GM18867 (cell line): Measurements from ENCODE around the gene C16orf86.

Experiments used
- ATAC-seq: cut with Tn5 transposase; IDR thresholded peaks from one replicate; pipeline ENCODE4 v1.9.1; 2021; ENCODE audit warnings: mild to moderate bottlenecking, moderate library complexity; ENCODE audit not compliant: unreplicated experiment

Gene C16orf86

DNA sequence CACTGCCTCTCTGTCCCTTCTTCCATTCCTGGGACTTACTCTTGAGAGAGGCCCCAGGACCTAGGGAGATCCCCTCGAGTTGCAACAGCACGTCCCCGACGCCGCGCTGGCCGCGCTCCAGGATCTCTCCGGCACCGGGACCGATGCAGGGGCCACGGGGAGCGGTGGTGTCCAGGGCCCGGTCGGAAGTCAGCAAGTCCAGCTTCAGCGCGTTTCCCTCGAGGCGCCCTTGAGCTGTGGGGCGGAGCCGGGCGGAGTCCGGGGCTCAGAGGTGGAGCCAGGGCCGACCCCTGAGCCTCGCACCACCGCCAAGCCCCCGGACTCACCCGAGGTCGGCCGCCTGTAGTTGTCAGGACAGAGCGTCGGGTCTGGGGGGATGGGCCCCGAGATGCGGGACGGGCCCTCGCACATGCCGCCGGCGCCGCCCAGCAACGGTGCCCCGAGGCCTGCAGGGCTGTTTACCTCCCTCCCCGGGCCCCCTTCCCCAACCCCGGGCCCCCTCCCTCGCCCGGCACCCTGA lies 522 bp upstream of the C16orf86 start:
- no peak for ATAC-seq

DNA sequence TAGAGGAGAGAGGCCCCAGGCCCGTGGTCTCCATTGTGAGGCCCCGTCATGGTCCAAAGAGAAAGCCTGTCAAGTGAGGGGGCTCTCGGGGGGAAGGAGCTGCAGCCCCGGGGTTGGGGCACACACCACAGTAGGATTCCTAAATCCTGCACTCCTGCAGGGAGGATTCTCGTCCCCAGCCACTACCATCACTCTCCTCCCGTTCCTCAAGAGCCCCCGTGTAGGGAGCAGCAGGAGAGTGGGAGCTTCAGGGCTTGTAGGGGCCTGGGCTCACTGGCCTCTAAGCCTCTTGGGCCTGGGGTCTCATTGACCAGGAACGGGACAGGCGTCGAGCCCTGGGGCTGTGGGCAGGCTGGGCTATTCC lies 821 bp downstream of the C16orf86 start:
- ATAC-seq: no peak

DNA sequence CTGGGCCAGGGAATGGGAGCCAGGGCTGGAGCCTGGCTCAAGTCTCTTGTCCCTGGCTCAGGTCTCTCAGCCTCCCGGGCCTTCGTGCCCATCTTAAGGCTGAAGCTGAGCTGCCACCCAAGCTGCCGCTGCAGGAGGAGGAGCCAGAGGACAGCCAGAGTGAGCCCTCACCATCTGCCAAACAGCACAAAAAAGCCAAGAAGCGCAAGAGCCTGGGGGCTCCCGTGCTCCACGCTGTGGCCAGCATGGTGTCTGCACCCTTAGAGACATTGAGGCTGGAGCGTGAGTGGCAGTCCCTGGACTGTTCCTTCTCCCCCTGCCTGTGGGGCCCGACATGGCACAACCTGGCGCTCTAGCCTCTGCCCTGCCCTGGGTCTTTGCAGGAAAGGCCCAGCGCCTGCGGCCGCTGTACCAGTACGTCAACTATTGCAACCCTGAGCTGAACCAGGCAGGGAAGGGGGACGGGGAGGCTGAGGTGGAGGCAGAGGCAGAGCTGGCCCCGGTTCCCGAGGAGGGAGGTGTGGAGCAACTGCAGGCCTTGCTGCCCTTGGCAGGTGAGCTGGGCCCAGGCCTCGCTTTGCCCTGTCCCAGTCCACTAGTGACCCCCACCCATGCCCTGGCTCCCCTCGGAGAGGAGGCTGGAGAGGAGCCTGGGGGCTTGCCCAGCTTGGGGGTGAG lies 1.3 kb downstream of the C16orf86 start:
- peak; percentile 62 for ATAC-seq

DNA sequence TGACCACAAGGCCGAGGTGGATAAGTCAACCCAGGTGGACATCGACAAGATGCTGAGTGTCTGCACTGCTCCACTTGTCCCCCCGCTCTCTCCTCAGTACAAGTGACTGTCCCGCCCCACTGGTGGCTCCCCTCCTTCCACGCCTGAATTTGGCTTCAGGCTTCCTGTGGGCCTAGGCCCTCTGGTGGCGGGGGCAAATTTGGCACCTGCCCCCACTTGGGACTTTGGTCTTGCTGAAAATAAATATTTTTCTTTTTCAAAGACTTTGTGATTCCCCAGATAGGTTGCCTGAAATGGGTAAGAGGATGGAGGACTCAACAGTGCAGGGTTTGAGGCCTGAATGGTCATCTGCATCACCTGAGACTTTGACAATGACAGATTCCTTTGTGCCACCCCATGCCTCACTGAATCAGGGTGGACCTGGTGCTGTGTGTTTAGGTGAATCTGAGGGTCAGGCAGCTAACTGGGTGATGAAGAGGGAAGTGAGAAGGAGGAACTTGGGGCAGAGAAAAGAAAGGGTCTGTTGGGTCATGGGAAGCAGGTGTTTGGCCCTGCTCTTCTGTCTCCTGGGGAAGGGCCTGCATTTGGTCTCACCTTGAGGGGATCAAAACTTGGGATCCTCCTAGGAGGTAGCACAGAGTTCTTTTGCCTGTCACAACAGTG lies 2.0 kb downstream of the C16orf86 start:
- no peak for ATAC-seq

DNA sequence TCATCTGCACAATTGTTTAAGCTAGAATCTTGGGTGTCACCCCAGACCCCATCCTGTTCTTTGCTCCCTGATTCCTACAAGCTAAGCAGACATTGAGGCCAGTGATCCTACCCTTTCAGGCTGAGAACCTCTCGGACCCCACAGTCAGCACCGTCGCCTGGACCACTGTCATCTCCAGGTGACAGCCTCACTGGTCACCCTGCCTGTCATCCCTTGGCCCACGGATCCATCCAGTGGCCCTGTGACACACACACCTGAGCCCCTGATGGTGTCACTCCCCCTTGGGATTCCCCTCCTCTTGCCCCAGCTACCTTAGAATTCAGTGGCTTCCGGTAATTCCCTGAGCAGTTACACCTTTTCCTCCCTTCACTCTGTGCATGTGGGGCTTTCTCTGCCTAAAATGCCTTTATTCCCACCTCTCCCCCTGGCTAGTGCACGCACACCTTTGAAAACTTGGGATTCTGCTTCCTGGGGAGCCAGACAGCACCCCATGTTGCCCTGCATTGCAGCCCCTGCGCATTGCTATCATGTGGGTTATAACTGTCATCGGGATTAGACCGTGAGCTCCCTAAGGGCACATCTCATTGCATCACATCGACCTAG lies 3.0 kb downstream of the C16orf86 start:
- no peak for ATAC-seq

DNA sequence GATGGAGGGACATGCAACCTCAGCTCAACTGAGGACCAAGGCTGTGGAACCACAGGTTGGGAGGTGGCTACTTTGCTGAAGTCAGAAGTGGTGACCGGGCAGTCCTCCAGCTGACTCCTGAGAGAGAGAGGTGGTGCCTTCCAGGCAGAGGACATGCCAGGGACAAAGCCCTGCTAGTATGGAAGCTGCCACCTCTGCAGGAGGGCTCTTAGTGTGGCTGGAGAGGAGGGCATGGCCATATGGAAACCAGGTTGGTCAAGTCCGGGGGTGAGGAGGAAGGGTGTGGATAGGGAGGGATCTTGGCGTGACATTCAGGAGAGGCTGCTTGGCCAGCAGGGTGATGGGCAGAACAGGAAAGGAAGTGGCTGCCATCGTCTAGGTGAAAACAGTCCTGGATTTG lies 5.7 kb downstream of the C16orf86 start:
- no peak for ATAC-seq

DNA sequence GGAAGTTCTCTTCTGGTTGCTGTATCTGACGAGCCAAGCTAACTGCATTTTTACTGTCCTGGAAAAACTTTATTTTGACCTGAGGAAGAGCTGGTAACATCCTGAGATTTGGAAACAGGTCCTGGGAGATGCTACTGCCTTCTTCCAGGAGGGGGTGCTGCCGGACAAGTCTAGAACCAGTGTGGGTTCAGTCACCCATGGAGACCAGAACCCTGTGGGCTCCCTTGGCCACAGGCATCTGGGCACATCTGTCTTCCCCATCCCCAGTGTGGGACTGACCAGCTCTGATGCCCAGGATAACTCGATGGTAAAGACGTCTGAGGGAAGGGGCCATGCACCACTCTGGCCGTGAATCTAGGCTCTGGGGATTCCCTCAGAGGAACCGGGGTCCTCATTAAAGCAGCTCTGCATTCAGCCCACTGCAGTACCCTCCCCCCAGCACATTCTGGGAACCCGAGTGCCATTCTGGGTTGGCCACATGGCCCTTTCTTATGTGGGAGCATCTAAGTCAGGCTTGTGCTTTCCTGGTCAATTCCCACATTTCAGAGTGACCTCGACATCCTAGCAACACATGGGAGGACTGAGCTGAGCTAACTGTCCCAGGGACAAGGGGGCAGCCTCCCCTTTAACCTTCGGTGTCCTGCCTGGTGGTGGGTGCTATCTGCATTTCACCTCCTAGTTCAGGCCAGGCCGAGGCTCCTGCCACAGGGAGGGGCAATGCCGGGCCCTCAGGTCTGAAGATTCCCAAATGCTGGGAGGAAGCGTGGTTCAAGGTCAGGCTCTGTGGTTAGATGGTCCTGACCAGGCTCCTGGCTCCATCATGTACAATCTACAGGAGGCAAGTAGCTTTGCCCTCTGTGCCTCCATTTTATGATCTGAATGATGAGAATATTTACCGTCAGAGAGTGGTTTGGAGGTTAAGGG lies 6.4 kb downstream of the C16orf86 start:
- no peak for ATAC-seq

DNA sequence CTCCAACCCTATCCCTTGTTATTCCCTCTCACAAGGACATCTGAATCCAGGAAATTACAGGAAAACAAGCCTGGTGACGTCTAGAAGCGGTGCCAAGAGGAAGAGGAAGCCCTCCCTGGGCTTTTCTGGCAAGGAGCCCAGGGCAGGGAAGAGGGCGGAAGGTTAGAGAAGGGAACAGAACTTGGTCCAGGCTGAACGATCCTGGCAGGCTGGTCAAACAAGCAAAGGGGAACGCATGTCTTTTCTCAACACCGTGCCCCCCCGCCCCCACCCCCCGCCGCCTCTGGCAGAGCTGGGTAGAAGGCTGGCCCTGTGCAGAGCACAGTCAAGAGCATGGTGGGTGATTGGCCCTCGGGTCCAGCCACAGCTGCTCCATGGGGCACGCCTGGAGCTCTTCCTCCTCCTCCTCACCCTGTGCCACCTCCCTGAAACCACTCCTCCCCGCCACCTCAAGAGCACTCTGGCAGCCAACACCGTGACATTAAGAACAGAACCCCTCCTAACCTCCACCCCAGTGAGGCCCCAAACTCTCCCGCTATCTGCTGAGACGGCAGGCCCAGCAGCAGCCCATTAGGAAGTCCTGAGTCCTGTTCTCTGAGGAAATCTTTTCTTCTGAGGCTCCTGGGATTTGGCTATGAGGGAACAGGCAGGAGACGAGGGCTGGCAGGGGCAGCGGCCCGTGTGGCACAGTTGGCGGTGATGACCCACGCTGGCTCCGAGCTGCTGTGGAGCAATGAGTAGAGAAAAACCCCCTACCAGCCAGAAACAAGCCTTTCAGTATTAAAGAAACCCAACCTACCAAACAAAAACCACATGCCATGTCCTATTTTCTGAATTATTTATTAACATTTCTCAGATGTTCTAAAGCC lies 7.3 kb downstream of the C16orf86 start:
- ATAC-seq: no peak

DNA sequence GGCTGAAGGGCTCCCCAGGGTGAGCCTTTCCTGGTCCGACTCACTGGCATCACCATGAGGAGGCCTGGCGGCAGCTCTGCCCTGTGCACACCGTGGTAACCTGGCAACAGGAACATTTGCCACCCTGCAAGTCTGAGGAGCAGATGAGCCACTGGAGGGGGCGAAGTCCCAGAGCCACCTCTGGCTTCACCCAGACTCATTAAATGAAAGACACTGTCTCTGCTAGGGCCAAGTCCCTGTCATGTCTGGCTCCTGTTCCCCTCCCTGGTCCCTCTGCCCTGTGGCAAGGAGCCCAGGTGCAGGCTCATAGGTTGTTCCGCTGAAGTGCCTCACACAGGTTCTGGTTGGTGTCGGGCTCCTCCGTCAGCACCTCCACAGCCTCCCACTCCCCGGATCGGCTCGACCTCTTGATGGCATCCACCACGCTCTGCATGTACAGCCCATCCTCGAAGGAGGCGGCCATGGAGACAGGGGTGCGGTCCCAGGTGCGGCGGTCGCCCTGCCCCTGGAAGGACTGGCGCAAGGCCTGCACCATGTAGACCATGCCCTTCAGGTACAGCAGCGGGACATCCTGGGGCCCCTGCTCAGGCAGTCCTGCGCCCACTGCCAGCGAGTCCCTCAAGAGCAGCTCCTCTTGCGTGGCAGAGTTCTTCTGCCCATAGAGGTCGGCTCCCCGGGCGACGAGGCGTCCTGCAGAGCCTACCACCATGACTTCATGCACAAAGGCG lies 8.4 kb downstream of the C16orf86 start:
- ATAC-seq: no peak

DNA sequence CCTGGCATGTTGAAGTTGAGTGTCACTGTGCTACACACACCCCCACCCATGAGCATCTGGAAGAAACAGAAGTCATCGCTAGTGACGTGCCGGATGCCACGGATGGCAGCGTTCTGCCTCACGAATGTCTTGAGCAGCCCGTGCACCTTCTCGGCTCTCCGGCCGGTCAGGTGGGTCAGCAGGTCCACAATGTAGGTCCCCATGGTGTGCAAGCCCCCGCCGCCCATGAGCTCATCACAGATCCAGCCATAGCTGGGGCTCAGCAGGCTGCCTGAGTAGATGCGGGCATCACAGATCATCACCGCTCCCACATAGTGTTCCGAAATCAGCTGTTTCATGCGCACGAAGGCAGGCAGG lies 8.9 kb downstream of the C16orf86 start:
- no peak for ATAC-seq

DNA sequence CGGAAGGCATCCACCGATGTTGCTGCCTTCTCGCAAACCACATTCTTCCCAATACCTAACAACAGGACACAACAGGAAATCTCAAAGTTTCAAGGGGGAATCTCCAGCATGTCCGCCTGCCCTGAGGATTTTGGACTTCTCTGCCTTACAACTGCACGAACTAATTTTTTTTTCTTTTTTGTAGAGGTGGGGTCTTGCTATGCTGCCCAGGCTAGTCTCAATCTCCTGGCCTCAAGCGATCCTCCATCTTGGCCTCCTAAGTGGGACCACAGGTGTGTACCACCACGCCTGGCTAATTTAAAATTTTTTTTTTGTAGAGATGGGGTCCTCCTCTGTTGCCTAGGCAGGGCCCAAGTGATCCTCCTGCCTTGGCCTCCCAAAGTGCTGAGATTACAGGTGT lies 9.4 kb downstream of the C16orf86 start:
- no peak for ATAC-seq

DNA sequence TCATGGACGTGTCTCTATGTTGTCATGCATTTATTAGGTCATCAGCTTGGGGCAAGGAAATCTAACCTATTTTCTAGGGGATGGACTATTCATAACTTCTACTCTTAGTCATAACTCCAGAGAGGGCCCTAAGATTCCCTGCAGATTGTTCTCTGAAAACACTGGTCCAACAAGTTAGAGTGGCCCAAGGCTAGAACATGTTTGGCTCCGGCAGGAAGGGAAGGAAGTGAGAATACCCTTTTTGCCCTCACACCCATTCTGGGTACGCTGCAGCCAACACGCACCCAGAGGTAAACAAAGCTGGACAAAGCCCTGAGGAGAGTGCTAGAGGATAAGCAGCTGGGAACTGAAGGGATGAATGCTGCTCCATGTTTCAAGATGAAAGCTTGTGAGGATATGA lies 9.9 kb downstream of the C16orf86 start:
- no peak for ATAC-seq

DNA sequence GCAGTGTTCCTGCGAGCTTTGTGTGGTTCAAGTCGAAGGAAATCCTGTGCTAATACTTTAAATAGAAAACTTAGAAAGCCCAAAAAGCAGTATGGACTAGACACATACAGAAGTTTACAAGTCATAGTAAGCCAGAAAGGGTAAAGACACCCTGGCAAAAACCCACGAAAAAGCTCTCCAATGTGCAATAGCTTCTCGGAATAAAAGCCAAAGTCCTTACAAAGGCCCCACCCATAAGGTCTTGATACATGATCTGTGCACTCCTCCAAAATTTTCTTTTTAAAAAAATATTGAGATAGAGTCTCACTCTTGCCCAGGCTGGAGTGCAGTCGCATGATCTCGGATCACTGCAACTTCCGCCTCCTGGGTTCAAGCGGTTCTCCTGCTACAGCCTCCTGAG lies 10.3 kb downstream of the C16orf86 start:
- no peak for ATAC-seq

DNA sequence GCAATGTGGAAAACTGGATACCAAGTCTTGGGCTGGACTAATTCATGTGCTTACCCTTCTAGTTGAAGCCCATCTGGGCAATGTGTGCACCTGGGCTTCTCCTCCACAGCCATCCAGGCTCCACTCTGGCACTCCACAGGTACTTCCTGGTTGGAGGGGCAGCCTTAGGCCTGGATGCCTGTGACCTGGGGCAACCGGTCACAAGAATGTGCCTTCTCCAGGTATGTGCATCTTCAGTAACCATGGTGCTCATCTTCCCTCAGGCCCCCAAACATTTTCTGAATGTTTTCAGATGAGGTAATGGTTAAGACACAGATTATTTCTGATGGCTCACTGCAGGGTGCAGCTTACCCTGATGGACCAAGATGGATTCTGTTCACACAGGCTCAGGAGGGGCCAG lies 11.1 kb downstream of the C16orf86 start:
- no peak for ATAC-seq

DNA sequence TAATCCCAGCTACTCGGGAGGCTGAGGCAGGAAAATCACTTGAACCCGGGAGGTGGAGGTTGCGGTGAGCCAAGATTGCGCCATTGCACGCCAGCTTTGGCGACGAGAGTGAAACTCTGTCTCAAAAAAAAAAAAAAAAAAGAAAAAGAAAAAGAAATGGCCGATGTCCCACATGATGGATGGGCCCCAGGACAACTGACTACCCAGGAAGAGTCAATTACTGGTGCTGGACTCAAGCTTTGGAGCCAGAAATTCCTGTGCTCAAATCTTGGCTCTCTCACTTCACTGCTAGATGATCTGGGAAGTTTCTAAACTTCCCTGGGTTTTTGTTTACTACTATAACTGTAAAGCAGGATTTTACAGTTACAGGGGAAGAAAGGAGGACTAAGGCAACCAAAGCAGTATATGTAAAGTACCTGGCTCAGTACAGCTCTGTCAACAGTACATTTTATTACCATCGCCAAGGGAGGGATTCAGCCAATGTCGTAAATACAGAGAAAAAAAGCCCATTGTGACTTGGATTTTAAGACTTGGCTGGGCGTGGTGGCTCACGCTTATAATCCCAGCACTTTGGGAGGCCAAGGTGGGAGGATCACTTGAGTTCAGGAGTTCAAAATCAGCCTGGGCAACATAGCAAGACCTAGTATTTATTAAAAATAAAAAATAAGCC lies 11.9 kb downstream of the C16orf86 start:
- ATAC-seq: no peak

DNA sequence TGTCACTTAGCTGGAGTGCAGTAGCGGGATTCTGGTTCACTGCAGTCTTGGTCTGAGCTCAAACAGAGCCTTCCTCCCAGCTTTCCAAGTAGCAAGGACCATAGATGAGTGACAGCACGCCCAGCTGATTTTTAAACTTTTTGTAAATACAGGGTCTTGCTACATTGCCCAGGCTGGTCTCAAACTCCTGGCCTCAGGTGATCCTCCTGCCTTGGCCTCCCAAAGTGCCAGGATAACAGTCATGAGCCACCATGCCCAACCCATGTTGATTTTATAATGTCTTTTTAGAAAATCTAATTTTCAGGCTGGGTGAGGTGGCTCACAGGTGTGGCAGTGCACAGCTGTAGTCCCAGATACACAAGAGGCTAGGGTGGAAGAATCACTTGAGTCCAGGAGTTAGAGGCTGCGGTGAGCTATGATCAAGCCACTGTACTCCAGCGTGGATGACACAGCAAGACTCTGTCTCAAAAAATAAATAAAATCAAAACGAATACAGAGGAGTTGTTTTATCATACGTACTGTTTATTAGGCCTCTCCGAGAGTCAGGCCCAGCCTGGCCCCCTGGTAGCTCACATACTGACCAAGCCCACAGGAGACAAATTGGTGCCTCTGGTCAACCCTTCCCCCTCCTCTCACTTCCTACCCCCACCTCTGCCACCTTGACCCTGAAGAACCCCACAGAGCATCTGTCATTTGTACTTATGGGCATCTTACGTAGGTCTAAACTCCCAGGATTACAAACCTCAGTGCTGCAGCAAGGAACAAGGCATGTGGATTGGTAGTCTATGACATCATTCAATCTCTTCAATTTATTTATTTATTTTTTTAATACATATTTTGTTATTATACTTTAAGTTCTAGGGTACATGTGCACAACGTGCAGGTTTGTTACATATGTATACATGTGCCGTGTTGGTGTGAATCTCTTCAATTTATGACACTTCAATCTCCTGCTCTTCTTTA lies 13.6 kb downstream of the C16orf86 start:
- no peak for ATAC-seq

DNA sequence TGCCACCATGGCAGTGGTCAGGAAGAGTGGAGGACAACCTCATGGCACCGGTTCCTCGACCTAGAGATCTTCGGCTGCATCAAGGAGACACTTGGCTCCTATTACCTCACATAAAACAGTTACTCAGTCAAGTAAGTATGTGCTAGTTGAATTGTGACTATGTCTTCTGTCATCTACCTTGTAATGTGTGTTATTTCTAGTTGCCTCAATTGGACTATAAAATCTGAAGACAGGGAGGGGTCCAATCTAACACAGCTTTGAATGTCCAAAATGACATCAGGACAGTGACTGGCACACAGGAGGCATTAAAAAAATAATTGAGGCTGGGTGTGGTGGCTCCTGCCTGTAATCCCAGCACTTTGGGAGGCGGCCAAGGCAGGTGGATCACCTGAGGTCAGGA lies 17.2 kb downstream of the C16orf86 start:
- ATAC-seq: no peak
